Esophagus squamous epithelium (tissue), 4 donors: ENCODE data around the gene TBR1.

Experiments
- POLR2A ChIP-seq, 4 donors: fragments of 450-650 bp; IDR thresholded peaks; one replicate each; pipeline ENCODE4 v1.6.1; 2017; ENCODE audit warnings: antibody characterized with exemption in 4 of 4, mild to moderate bottlenecking in 4 of 4, moderate library complexity in 3 of 4
- TF ChIP-seq, protein P1 (sequence below), 6 experiments: fragments of 450-650 bp in 4 of 6; fragments of 200-600 bp in 2 of 6; sonication (generic) in 2 of 6; IDR thresholded peaks; one replicate each; pipeline ENCODE4 v1.5.1; 2016 to 2019; ENCODE audit warnings: antibody characterized with exemption in 6 of 6, mild to moderate bottlenecking in 4 of 6, moderate library complexity in 4 of 6

DNA sequence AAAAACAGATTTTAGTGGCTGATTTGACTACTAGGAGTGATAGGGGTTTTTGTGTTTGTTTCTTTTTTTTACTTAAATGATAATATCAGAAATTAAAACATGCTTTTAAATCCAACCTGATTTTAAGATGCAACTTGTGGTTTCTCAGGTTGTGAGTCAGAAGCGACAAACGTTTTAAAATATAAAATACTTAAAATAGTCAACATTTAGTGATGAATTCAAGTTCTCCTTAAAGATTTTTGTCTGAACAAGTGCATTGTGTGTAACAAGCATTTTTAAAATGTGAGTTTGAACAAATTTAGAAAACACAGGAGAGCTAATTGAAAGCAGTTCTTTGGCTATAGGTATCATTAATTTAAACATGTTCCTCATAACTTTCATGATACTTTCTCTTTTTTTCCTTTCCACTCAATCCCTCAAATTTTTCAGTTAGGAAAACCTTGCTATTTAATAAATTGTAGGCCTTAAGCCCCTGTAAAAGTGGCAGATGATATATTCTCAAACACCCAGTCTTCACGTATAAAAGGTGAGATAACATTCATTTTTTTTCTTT is 3.6 kb downstream of the TBR1 start:
- TF ChIP-seq, protein P1, sequence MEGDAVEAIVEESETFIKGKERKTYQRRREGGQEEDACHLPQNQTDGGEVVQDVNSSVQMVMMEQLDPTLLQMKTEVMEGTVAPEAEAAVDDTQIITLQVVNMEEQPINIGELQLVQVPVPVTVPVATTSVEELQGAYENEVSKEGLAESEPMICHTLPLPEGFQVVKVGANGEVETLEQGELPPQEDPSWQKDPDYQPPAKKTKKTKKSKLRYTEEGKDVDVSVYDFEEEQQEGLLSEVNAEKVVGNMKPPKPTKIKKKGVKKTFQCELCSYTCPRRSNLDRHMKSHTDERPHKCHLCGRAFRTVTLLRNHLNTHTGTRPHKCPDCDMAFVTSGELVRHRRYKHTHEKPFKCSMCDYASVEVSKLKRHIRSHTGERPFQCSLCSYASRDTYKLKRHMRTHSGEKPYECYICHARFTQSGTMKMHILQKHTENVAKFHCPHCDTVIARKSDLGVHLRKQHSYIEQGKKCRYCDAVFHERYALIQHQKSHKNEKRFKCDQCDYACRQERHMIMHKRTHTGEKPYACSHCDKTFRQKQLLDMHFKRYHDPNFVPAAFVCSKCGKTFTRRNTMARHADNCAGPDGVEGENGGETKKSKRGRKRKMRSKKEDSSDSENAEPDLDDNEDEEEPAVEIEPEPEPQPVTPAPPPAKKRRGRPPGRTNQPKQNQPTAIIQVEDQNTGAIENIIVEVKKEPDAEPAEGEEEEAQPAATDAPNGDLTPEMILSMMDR (IDR thresholded peaks at IDR 0.05), result no peak
- TF ChIP-seq POLR2A (IDR thresholded peaks at IDR 0.05), result no peak
